Caco-2 (cell line): ENCODE results near the gene ZNF425. TPM values are rescaled to one million over a fixed set of nuclear protein-coding genes. Genes with fewer than 3 reads are reported as not detected.
"Not testable (repeated sequence)": the region's sequence is repeated elsewhere in the genome, so short reads cannot be mapped to it uniquely, and the experiment has no call there.

Experiments
- BruUV-seq: library from RNA; stranded (reverse); fragments of 400-500 nt; replicated peaks from 2 replicates; lab custom pipeline; 2021; lab: Mats Ljungman, UMichigan
- CTCF ChIA-PET: fragments of 300-600 bp; sonication (Branson Sonifier 250); formaldehyde crosslinking; loops from one replicate; lab custom pipeline; 2022; ENCODE audit warnings: antibody characterized with exemption; lab: Charles Lee
- POLR2A ChIA-PET: fragments of 300-600 bp; sonication (Branson Sonifier 250); formaldehyde crosslinking; loops from one replicate; lab custom pipeline; 2022; ENCODE audit warnings: antibody characterized with exemption; lab: Charles Lee
- DNase-seq, 2 experiments: peaks; one replicate each; pipeline versions ENCODE4 v3.0.0 to v3.0.0-alpha.2; 2020 to 2022
- H3K27me3 ChIP-seq: replicated peaks from 2 replicates; pipeline ENCODE4 v1.6.0; 2011; ENCODE audit warnings: low read length; ENCODE audit not compliant: control insufficient read depth, insufficient read depth
- H3K36me3 ChIP-seq: 2 replicates; pipeline ENCODE4 v1.5.1; 2011; ENCODE audit warnings: low read length; ENCODE audit not compliant: control insufficient read depth, insufficient read depth
- H3K4me1 ChIP-seq: fragments of 250-450 bp; sonication (Bioruptor Pico); 2 replicates; pipeline ENCODE4 v1.5.1; 2020; ENCODE audit warnings: mild to moderate bottlenecking
- H3K4me3 ChIP-seq: 2 replicates; pipeline ENCODE4 v1.5.1; 2011; ENCODE audit warnings: low read depth, mild to moderate bottlenecking, control low read depth, low read length
- H3K9me3 ChIP-seq: fragments of 250-450 bp; sonication (Bioruptor Pico); 2 replicates; pipeline ENCODE4 v1.5.1; 2020; ENCODE audit warnings: mild to moderate bottlenecking, moderate library complexity
- H3K27ac Mint-ChIP-seq: one replicate; pipeline ENCODE4 v1.8.0; 2022; ENCODE audit warnings: mixed read lengths; ENCODE audit not compliant: unreplicated experiment
- H3K27me3 Mint-ChIP-seq: one replicate; pipeline ENCODE4 v1.8.0; 2022; ENCODE audit warnings: mixed read lengths; ENCODE audit not compliant: insufficient read depth, unreplicated experiment
- H3K36me3 Mint-ChIP-seq: one replicate; pipeline ENCODE4 v1.8.0; 2022; ENCODE audit warnings: mild to moderate bottlenecking, mixed read lengths; ENCODE audit not compliant: insufficient read depth, unreplicated experiment
- H3K4me1 Mint-ChIP-seq: one replicate; pipeline ENCODE4 v1.8.0; 2022; ENCODE audit warnings: low read depth, mixed read lengths; ENCODE audit not compliant: unreplicated experiment
- H3K4me3 Mint-ChIP-seq: one replicate; pipeline ENCODE4 v1.8.0; 2022; ENCODE audit warnings: mild to moderate bottlenecking, moderate library complexity, mixed read lengths; ENCODE audit not compliant: unreplicated experiment
- H3K9me3 Mint-ChIP-seq: one replicate; pipeline ENCODE4 v1.8.0; 2022; ENCODE audit warnings: mixed read lengths; ENCODE audit not compliant: unreplicated experiment
- intact Hi-C: fragments of 100-400 bp; cut with micrococcal nuclease; formaldehyde crosslinking; loops from one replicate; pipeline ENCODE4 v1.10.0; 2022; ENCODE audit not compliant: unreplicated experiment
- total RNA-seq: library from RNA; stranded (reverse); gene quantifications from 2 replicates; pipeline ENCODE4 v1.2.3, GENCODE V29; 2022
- TF ChIP-seq, protein P1 (sequence below), 2 experiments: fragments of 200-600 bp in 1 of 2; IDR thresholded peaks; 1 replicate in 1 of 2; 2 replicates in 1 of 2; pipeline versions ENCODE4 v1.5.1 to v1.8.0; 2011 to 2022; ENCODE audit warnings: antibody characterized with exemption in 1 of 2, control low read depth in 1 of 2, inconsistent platforms in 1 of 2, low read depth in 1 of 2, low read length in 1 of 2, mild to moderate bottlenecking in 1 of 2, moderate library complexity in 1 of 2; ENCODE audit not compliant: insufficient read depth in 1 of 2, severe bottlenecking in 1 of 2, unreplicated experiment in 1 of 2

The ZNF425 gene
- total RNA-seq, 1 experiment from 2014 or later: 4.0 TPM

- TF ChIP-seq, protein P1, sequence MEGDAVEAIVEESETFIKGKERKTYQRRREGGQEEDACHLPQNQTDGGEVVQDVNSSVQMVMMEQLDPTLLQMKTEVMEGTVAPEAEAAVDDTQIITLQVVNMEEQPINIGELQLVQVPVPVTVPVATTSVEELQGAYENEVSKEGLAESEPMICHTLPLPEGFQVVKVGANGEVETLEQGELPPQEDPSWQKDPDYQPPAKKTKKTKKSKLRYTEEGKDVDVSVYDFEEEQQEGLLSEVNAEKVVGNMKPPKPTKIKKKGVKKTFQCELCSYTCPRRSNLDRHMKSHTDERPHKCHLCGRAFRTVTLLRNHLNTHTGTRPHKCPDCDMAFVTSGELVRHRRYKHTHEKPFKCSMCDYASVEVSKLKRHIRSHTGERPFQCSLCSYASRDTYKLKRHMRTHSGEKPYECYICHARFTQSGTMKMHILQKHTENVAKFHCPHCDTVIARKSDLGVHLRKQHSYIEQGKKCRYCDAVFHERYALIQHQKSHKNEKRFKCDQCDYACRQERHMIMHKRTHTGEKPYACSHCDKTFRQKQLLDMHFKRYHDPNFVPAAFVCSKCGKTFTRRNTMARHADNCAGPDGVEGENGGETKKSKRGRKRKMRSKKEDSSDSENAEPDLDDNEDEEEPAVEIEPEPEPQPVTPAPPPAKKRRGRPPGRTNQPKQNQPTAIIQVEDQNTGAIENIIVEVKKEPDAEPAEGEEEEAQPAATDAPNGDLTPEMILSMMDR (IDR thresholded peaks at IDR 0.05; ENCODE audit: insufficient read depth in 1 of 2, low read depth in 1 of 2, low read length in 1 of 2, severe bottlenecking in 1 of 2, unreplicated experiment in 1 of 2): peak; percentile 47 to 72
- Mint-ChIP-seq H3K9me3 (no peaks in the 10 kb centered on the region), H3K27ac (peak within 1 kb of the TSS; percentile 79), H3K27me3 (no peaks in the 10 kb centered on the region), H3K36me3 (peaks cover 10% of the 10 kb centered on the region), H3K4me3 (peak within 1 kb of the TSS; percentile 97), H3K4me1 (peaks cover 28% of the 10 kb centered on the region)
- H3K9me3 ChIP-seq: no peaks in the 10 kb centered on the region
- H3K36me3 ChIP-seq: no peaks in the 10 kb centered on the region
- H3K4me3 ChIP-seq: peak within 1 kb of the TSS; percentile 97
- peaks cover 10% of the 10 kb centered on the region for H3K4me1 ChIP-seq
- ChIA-PET CTCF (interaction anchor here (0.5 to 1.7 kb wide), 11 partner anchors 9 to 1618 kb away, joined by 3 to 20 read pairs (median 4); partner anchors contain the start of genes ZNF282 and ZNF425), POLR2A (interaction anchor here (0.7 to 1.3 kb wide), 4 partner anchors 20 to 205 kb away, joined by 3 to 12 read pairs (median 5); partner anchors contain the start of gene ZNF425)
- H3K27me3 ChIP-seq: no peaks in the 10 kb centered on the region
- intact Hi-C loops: loop anchor here (1.0 to 5.0 kb wide), 4 partner anchors 20 to 120 kb away; partner anchors contain the start of genes PDIA4, ZNF282 and ZNF786
- BruUV-seq: no TSS peak
- peak; percentile 73 to 85 for DNase-seq
Measured at GRCh38 chr7:149147072-149147751, 21.1 kb upstream of the ZNF425 start, which contains the start of gene ZNF398. Gene ZNF398, plus strand, starts transcription at chr7:149147453. Its CDS starts 290 bp downstream, at chr7:149147743.

GRCh38 chr7:149145031-149145845 is 19.1 kb upstream of the ZNF425 start:
- Mint-ChIP-seq H3K4me3 (no peak overlapping the region), H3K27ac (peak overlapping the region; percentile 79), H3K36me3 (peaks cover 10% of the 10 kb centered on the region), H3K27me3 (no peaks in the 10 kb centered on the region), H3K4me1 (peaks cover 22% of the 10 kb centered on the region), H3K9me3 (no peaks in the 10 kb centered on the region)
- POLR2A ChIA-PET: interaction anchor here (0.6 kb wide), 1 partner anchor 80 kb away, joined by 4 read pairs; no protein-coding TSS in a partner anchor
- peak in 1 of 2 experiments; percentile 21 for DNase-seq
- TF ChIP-seq, protein P1 (IDR thresholded peaks at IDR 0.05; ENCODE audit: insufficient read depth in 1 of 2, low read depth in 1 of 2, low read length in 1 of 2, severe bottlenecking in 1 of 2, unreplicated experiment in 1 of 2): no peak
- no peaks in the 10 kb centered on the region for H3K9me3 ChIP-seq
- BruUV-seq: TSS peak; percentile 27
- H3K36me3 ChIP-seq: no peaks in the 10 kb centered on the region
- peaks cover 10% of the 10 kb centered on the region for H3K4me1 ChIP-seq
- CTCF ChIA-PET: no interaction called here
- no peaks in the 10 kb centered on the region for H3K27me3 ChIP-seq
- intact Hi-C loops: loop anchor here (5.0 kb wide), 2 partner anchors 53 to 118 kb away; partner anchors contain the start of genes PDIA4 and ZNF786
- H3K4me3 ChIP-seq: no peak overlapping the region

DNA sequence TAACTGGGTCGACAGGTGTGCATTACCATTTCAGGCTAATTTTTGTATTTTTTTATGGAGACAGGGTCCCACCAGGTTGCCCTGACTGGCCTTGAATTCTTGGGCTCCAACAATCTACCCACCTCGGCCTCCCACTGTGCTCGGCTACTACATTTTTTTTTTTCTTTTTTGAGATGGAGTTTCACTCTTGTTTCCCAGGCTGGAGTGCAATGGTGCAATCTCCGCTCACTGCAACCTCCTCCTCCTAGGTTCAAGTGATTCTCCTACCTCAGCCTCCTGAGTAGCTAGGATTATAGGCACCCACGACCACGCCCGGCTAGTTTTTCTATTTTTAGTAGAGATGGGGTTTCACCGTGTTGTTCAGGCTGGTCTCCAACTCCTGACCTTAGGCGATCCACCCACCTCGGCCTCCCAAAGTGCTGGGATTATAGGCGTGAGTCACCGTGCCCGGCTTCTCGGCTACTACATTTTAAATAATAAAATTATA is 18.4 kb upstream of the ZNF425 start:
- POLR2A ChIA-PET, H3K4me3 Mint-ChIP-seq, H3K36me3 ChIP-seq, H3K27me3 Mint-ChIP-seq, intact Hi-C loops, H3K36me3 Mint-ChIP-seq, H3K9me3 Mint-ChIP-seq, DNase-seq, H3K9me3 ChIP-seq, H3K27me3 ChIP-seq, BruUV-seq, H3K27ac Mint-ChIP-seq, H3K4me3 ChIP-seq: not testable (repeated sequence)
- CTCF ChIA-PET: interaction anchor here (0.8 kb wide), 1 partner anchor 19 kb away, joined by 4 read pairs; no protein-coding TSS in a partner anchor
- H3K4me1 Mint-ChIP-seq: peaks cover 15% of the 10 kb centered on the region
- peaks cover 10% of the 10 kb centered on the region for H3K4me1 ChIP-seq
